H7 (cell line): ENCODE data around the gene PTX4. TPM values are rescaled to one million over a fixed set of nuclear protein-coding genes. Genes with fewer than 3 reads are reported as not detected.

Source experiments
- DNase-seq: peaks from one replicate; pipeline ENCODE4 v3.0.0; 2012
- H3K27me3 ChIP-seq: 2 replicates; pipeline ENCODE4 v1.6.0; 2011; ENCODE audit warnings: mild to moderate bottlenecking, low read length; ENCODE audit not compliant: control insufficient read depth, insufficient read depth
- H3K36me3 ChIP-seq: replicated peaks from 2 replicates; pipeline ENCODE4 v1.5.1; 2011; ENCODE audit warnings: low read length; ENCODE audit not compliant: control insufficient read depth, insufficient read depth
- H3K4me3 ChIP-seq: 2 replicates; pipeline ENCODE4 v1.5.1; 2011; ENCODE audit warnings: low read depth, mild to moderate bottlenecking, control low read depth, low read length, moderate library complexity; ENCODE audit not compliant: insufficient read depth
- total RNA-seq: library from RNA; depleted of rRNA; stranded (reverse); fragments of >200 nt; shearing (Covaris generic); gene quantifications from 2 replicates; pipeline ENCODE4 v1.2.3, GENCODE V29; 2014

PTX4 gene
- total RNA-seq, 1 experiment from 2014 or later = not detected

GRCh38 chr16:1499756-1500464 lies 11.2 kb upstream of the PTX4 start:
- no peak for DNase-seq
- H3K4me3 ChIP-seq = no peak overlapping the region
- no peaks in the 10 kb centered on the region for H3K27me3 ChIP-seq
- peaks cover 16% of the 10 kb centered on the region for H3K36me3 ChIP-seq

DNA sequence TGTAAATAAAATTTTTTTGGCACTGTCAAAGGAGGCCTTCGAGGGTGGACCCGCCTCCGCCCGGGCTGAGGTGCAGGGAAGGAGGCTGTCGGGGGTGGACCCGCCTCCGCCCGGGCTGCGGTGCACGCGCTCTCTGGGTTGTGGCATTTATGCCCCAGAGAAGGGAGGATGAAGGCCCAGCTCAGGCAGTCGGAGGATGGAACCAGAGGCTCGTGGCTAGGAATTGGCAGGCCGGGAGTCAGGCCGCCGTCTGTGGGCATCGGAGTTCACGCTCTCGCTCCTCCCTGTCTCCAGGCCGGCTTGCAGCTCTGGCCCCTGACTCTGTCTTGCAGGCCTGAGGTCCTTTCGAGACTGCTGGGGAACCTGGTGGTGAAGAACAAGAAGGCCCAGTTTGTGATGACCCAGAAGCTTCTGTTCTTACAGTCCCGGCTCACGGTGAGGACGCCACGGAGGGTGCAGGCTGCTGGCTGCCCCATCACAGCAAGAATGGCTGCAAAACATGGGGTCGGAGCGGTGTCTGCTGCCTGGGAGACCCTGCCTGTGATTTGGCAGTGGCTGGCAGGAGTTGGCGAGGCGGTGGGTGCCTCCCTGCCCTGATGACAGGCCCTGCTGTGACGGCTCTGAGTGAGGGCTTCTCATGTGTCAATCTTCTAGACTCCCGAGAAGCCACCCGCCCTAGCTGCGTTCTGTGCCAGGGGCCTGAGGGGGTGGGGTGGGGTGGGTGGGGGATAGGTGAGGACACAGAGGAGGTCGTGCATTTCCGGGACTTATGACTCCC lies 10.3 kb upstream of the PTX4 start:
- peaks cover 22% of the 10 kb centered on the region for H3K36me3 ChIP-seq
- no peak overlapping the region for H3K4me3 ChIP-seq
- no peaks in the 10 kb centered on the region for H3K27me3 ChIP-seq
- no peak for DNase-seq

- Histone ChIP-seq H3K4me3 (no peak overlapping the region), H3K27me3 (no peaks in the 10 kb centered on the region), H3K36me3 (peaks cover 18% of the 10 kb centered on the region)
- no peak for DNase-seq
These were observed 8.4 kb upstream of the PTX4 start for GRCh38 chr16:1497014-1497598.

DNA sequence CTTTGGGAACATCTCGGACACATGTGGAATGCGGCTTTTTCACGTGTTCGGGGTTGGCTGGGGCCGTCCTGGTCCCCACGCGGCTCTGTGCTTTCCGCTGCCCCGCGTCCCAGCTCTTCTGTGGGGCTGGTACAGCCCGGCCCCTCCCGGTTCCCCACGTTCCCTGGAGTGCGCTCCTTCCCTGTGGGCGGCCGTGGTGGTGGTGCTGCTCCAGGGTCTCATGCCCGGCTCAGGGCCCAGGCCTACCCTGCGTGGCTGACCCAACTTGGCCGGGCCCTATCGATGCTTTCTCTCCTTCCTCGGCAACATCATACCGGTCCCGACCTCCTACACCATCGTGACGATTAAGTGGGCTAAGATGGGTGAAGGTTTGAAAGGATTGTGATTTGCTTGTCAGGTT lies 7.7 kb upstream of the PTX4 start:
- Histone ChIP-seq H3K27me3 (no peaks in the 10 kb centered on the region), H3K4me3 (no peak overlapping the region), H3K36me3 (peaks cover 15% of the 10 kb centered on the region)
- DNase-seq = no peak

GRCh38 chr16:1495889-1496262 lies 7.1 kb upstream of the PTX4 start:
- Histone ChIP-seq H3K27me3 (no peaks in the 10 kb centered on the region), H3K36me3 (peaks cover 15% of the 10 kb centered on the region), H3K4me3 (no peak overlapping the region)

GRCh38 chr16:1495211-1495888 lies 6.6 kb upstream of the PTX4 start:
- Histone ChIP-seq H3K4me3 (no peak overlapping the region), H3K27me3 (no peaks in the 10 kb centered on the region), H3K36me3 (peaks cover 15% of the 10 kb centered on the region)
- DNase-seq = no peak

More at GRCh38 chr16:1495889-1496262, 7.1 kb upstream of the PTX4 start:
- no peak for DNase-seq

GRCh38 chr16:1494711-1495110 lies 6.0 kb upstream of the PTX4 start:
- no peak for DNase-seq
- H3K27me3 ChIP-seq = no peaks in the 10 kb centered on the region
- no peak overlapping the region for H3K4me3 ChIP-seq
- H3K36me3 ChIP-seq = peaks cover 14% of the 10 kb centered on the region

DNA sequence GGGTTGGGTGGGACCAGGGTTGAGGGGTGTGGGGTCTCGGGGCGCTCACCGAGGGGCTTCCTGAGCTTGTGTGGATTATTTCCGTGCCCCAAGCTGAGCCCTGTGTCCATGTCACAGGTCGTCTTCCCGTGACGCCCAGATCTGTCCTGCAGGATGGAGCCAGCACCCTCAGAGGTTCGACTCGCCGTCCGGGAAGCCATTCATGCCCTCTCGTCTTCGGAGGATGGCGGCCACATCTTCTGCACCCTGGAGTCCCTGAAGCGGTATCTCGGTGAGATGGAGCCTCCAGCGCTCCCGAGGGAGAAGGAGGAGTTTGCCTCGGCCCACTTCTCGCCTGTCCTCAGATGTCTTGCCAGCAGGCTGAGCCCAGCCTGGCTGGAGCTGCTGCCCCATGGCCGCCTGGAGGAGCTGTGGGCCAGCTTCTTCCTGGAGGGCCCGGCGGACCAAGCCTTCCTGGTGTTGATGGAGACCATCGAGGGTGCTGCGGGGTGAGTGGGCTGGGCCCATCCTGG lies 5.4 kb upstream of the PTX4 start:
- H3K36me3 ChIP-seq = peaks cover 13% of the 10 kb centered on the region
- H3K27me3 ChIP-seq = no peaks in the 10 kb centered on the region
- DNase-seq = peak; percentile 86
- H3K4me3 ChIP-seq = peak overlapping the region; percentile 82

- peaks cover 11% of the 10 kb centered on the region for H3K36me3 ChIP-seq
- H3K4me3 ChIP-seq = peak overlapping the region; percentile 82
- DNase-seq = no peak
- H3K27me3 ChIP-seq = no peaks in the 10 kb centered on the region
These were observed 5.0 kb upstream of the PTX4 start for GRCh38 chr16:1493746-1494094.

DNA sequence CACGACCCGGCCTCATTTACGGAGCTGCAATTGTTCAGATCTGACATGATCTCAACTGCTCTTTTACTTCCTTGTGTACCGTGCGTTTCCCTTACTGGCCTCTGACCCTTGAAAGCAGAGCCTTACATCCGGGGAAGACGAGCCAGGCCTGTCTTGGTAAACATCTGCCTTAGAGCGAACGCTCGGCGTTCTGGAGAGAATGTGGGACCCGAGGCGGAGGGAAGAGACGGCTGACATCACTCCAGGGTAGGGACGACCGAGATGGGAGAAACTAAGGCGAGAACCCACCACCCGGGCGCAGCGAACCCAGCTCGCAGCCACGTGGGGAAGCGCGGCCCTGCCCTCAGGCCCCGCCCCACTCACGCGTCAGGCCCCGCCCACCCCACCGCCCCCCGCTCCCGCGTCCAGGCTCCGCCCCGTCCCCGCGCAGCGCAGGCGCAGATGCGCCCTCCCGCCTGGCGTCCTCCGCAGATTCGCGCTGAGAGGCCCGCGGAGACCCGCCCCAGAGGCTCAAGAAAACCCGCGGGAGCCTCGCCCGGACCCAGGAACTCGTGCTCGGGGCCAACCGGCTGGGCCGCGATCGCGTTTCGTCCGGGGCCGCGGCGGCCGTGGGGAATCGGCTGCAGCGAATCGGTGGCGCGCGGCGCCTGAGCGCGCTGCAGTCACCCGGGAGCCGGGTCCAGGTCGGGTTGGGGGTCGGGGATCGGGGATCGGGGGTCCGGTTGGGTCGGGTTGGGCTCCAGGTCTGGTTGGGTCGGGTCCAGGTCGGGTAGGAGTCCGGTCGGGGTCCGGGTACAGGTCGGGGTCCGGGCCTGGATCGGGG lies 4.4 kb upstream of the PTX4 start, which contains the start of gene TELO2:
Gene TELO2, plus strand, starts transcription at position 438 of the 823 bp plus-strand sequence. CDS start 922 bp downstream, outside the sequence.
- peaks cover 11% of the 10 kb centered on the region for H3K36me3 ChIP-seq
- no peaks in the 10 kb centered on the region for H3K27me3 ChIP-seq
- peak; percentile 100 for DNase-seq
- H3K4me3 ChIP-seq = peak within 1 kb of the TSS; percentile 82

DNA sequence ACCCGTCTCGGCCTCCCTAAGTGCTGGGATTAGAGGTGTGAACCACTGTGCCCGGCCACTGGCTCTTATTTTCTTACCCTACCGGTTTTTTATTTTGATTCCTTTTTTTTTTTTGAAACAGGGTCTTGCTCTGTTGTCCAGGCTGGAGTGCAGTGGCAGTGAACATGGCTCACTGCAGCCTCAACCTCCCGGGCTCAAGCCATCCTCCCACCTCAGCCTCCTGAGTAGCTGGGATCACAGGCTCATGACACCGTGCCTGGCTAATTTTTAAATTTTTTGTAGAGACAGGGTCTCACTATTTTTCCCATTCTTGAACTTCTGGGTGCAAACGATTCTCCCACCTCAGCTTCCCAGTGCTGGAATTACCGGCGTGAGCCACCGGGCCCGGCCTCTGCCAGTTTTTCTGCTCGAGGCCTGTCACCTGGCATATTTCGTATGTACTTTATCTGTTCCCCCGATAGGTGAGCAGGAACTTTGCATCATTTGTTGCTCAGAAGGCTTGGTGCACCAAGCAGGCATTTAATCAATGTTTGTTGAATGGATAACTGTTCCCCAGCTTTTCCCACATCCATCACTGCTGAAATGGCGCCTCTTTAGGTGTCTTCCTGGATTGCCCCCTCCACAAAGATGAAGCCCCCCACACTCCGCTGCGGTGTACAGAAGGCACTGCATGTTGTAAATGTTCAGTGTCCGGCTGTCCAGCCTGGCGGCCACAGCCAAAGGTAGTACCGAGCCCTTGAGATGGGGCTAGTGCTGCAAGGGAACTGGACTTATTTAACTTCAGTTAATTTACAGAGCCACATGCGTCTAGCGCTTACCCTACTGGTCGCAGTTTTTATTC lies 3.6 kb upstream of the PTX4 start:
- peak overlapping the region; percentile 82 for H3K4me3 ChIP-seq
- no peak for DNase-seq
- H3K36me3 ChIP-seq = peaks cover 11% of the 10 kb centered on the region
- H3K27me3 ChIP-seq = no peaks in the 10 kb centered on the region

- H3K4me3 ChIP-seq = no peak overlapping the region
- H3K27me3 ChIP-seq = no peaks in the 10 kb centered on the region
- peaks cover 11% of the 10 kb centered on the region for H3K36me3 ChIP-seq
- no peak for DNase-seq
These were observed 2.6 kb upstream of the PTX4 start for GRCh38 chr16:1491327-1491726.

- H3K36me3 ChIP-seq = no peaks in the 10 kb centered on the region
- H3K4me3 ChIP-seq = no peak overlapping the region
- DNase-seq = no peak
- no peaks in the 10 kb centered on the region for H3K27me3 ChIP-seq
These were observed 333 bp upstream of the PTX4 start for GRCh38 chr16:1489077-1489476.
